ENCODE results near the gene FAXDC2. TPM values are rescaled to one million over a fixed set of nuclear protein-coding genes. Genes with fewer than 3 reads are reported as not detected.
A peak's percentile ranks its signal among the peaks of the same experiment; 100 is the strongest.

FAXDC2 gene
- total and polyA plus RNA-seq, 5 donors from 2014 or later = 0.21 to 4.0 (median 0.40) TPM; not detected in 2

DNA sequence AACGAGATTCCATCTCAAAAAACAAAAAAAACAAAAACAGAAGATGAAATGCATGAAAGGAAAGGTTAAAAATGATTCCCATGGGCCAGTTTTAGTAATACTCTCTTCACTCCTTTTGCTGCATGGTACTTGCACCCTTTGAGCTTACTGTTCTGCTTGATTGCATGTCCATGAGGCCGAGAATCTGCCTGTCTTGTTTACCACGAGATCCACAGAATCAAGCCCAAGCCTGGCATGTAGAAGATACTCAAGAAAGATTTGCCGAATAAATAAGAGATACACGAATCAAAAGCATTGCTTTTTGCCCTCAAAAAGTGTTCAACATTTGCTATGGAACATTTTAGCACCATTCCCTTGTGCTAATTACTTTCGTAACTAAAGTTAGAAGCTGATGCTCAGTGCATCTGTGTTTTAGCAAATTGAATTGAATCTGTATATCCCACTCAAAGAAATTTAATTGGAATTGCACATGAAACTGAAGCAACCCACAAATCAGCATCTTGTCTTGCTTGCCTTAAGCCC is 1.1 kb downstream of the FAXDC2 start:
- peaks cover 0 to 7% (median 0%) of the 10 kb centered on the region in 4 donors for H3K4me1 Mint-ChIP-seq

DNA sequence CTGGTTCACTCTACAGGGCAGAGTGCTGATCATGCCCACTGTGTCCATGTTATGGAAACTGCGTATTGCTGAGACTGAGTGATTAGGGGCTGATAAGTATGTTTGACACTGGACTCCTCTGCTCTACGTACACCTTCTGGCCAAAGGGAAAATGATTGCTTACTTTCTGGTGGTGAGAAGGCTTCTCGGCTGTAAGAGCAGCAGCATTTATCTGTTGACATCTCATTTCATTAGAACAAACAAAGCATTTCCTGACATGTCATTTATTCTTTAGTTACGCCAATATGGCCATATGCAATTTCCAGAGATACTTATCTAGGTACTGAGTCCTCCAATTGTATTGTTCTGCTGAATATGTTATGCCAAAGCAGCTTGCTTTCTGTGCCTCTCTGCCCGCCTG is 5.6 kb downstream of the FAXDC2 start:
- H3K36me3 ChIP-seq (ENCODE audit: control insufficient read depth, insufficient read depth, low read length) = no peaks in the 10 kb centered on the region
- H3K4me1 ChIP-seq (ENCODE audit: control insufficient read depth, insufficient read depth, low read length, poor library complexity, severe bottlenecking) = no peaks in the 10 kb centered on the region
- H3K36me3 Mint-ChIP-seq = no peaks in the 10 kb centered on the region
- no peak for ATAC-seq (ENCODE audit: low read depth in 2 of 2)
- no peaks in the 10 kb centered on the region for H3K27me3 Mint-ChIP-seq
- H3K4me3 Mint-ChIP-seq = no peak overlapping the region
- H3K9me3 Mint-ChIP-seq = no peaks in the 10 kb centered on the region
- H3K27ac Mint-ChIP-seq = no peak overlapping the region
- H3K4me3 ChIP-seq (ENCODE audit: low read depth, low read length) = no peak overlapping the region
- no peak overlapping the region for H3K27ac ChIP-seq (ENCODE audit: insufficient read depth, low read length, poor library complexity, severe bottlenecking)
- H3K27me3 ChIP-seq (ENCODE audit: control insufficient read depth, insufficient read depth, low read length) = no peaks in the 10 kb centered on the region
- no peak for DNase-seq
- H3K9me3 ChIP-seq (ENCODE audit: control insufficient read depth in 2 of 2, low read length in 2 of 2) = no peaks in the 10 kb centered on the region
- no peaks in the 10 kb centered on the region for H3K4me1 Mint-ChIP-seq

More for the DNA sequence above, 1.1 kb downstream of the FAXDC2 start:
- Histone ChIP-seq H3K27ac (ENCODE audit: insufficient read depth, low read length, poor library complexity, severe bottlenecking) (no peak overlapping the region), H3K4me1 (ENCODE audit: control insufficient read depth, insufficient read depth, low read length, poor library complexity, severe bottlenecking) (no peaks in the 10 kb centered on the region), H3K36me3 (ENCODE audit: control insufficient read depth, insufficient read depth, low read length) (no peaks in the 10 kb centered on the region), H3K27me3 (ENCODE audit: control insufficient read depth, insufficient read depth, low read length) (no peaks in the 10 kb centered on the region), H3K9me3 (ENCODE audit: control insufficient read depth in 2 of 2, low read length in 2 of 2) (no peaks in the 10 kb centered on the region), H3K4me3 (ENCODE audit: low read depth, low read length) (no peak overlapping the region)
- ATAC-seq (ENCODE audit: low read depth in 2 of 2) (no peak), DNase-seq (no peak)
- no peaks in the 10 kb centered on the region for H3K27me3 Mint-ChIP-seq
- H3K27ac Mint-ChIP-seq = peak overlapping the region in 1 of 3 donors; percentile 66
- no peaks in the 10 kb centered on the region for H3K36me3 Mint-ChIP-seq
- no peaks in the 10 kb centered on the region for H3K9me3 Mint-ChIP-seq
- H3K4me3 Mint-ChIP-seq = no peak overlapping the region

DNA sequence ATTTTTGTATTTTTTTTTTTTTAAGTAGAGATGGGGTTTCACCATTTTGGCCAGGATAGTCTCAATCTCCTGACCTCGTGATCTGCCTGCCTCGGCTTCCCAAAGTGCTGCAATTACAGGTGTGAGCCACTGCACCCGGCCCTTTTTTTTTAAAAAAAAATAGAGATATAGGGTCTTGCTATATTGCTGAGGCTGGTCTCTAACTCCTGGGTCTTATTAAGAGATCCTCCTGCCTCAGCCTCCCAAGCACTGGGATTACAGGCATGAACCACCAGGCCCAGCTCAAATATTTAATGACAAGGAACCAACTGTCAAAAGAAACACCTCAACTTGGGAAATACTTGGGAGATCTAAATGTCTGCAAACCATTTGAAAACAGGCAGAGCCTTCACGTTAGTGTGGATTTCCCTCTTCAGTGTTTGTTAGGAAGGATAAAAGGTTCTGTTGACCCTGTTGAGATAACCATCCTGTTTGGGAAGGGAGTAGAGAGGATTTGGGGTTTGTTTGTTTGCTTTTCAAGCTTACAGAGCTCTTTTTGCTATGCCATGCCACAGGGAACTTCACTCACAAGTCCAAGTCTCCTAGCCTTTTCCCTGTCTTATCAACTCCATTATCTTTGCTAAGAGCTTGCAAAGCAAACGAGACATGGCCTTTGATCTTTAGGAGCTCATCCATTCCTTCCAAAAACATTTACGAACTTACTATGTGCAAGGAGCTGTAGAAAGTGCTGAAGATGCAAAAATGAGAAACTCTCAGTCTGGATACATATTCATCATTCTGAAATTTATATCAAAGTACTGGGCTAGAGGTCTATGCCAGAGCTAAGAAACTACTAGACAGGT is 7.5 kb downstream of the FAXDC2 start:
- ATAC-seq (ENCODE audit: low read depth in 2 of 2) (no peak), DNase-seq (no peak)
- no peaks in the 10 kb centered on the region for H3K4me1 ChIP-seq (ENCODE audit: control insufficient read depth, insufficient read depth, low read length, poor library complexity, severe bottlenecking)
- Mint-ChIP-seq H3K27me3 (no peaks in the 10 kb centered on the region), H3K4me1 (no peaks in the 10 kb centered on the region), H3K27ac (no peak overlapping the region), H3K36me3 (peaks cover 1% of the 10 kb centered on the region), H3K9me3 (no peaks in the 10 kb centered on the region), H3K4me3 (no peak overlapping the region)
- H3K4me3 ChIP-seq (ENCODE audit: low read depth, low read length) = no peak overlapping the region
- no peaks in the 10 kb centered on the region for H3K36me3 ChIP-seq (ENCODE audit: control insufficient read depth, insufficient read depth, low read length)
- H3K9me3 ChIP-seq (ENCODE audit: control insufficient read depth in 2 of 2, low read length in 2 of 2) = no peaks in the 10 kb centered on the region
- H3K27me3 ChIP-seq (ENCODE audit: control insufficient read depth, insufficient read depth, low read length) = no peaks in the 10 kb centered on the region
- no peak overlapping the region for H3K27ac ChIP-seq (ENCODE audit: insufficient read depth, low read length, poor library complexity, severe bottlenecking)

DNA sequence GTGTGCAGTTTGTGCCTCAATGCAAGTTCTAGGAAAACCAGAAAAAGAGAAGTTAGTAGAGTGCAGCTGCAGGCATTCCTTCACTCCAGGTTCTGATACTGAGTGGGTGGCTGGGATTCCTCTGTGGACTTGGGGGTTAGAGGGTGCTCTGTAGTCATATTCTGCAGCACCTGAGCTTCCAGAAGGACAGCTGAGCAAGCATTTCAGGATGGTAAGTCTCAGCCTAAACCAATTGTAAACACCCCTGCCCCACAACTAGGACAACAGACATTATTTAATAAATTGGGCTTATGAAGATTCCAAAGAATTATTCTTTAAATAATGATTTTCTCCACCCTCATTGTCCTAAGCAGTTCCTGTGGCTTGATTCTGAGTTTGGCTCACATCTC is 9.1 kb downstream of the FAXDC2 start:
- no peak overlapping the region for H3K27ac Mint-ChIP-seq
- no peaks in the 10 kb centered on the region for H3K27me3 ChIP-seq (ENCODE audit: control insufficient read depth, insufficient read depth, low read length)
- no peak overlapping the region for H3K27ac ChIP-seq (ENCODE audit: insufficient read depth, low read length, poor library complexity, severe bottlenecking)
- no peaks in the 10 kb centered on the region for H3K4me1 ChIP-seq (ENCODE audit: control insufficient read depth, insufficient read depth, low read length, poor library complexity, severe bottlenecking)
- no peak overlapping the region for H3K4me3 ChIP-seq (ENCODE audit: low read depth, low read length)
- H3K36me3 Mint-ChIP-seq = peaks cover 3% of the 10 kb centered on the region
- no peak overlapping the region for H3K4me3 Mint-ChIP-seq
- no peaks in the 10 kb centered on the region for H3K9me3 Mint-ChIP-seq
- ATAC-seq (ENCODE audit: low read depth in 2 of 2) = no peak
- no peaks in the 10 kb centered on the region for H3K36me3 ChIP-seq (ENCODE audit: control insufficient read depth, insufficient read depth, low read length)
- H3K27me3 Mint-ChIP-seq = no peaks in the 10 kb centered on the region
- no peaks in the 10 kb centered on the region for H3K4me1 Mint-ChIP-seq
- H3K9me3 ChIP-seq (ENCODE audit: control insufficient read depth in 2 of 2, low read length in 2 of 2) = no peaks in the 10 kb centered on the region
- DNase-seq = no peak

DNA sequence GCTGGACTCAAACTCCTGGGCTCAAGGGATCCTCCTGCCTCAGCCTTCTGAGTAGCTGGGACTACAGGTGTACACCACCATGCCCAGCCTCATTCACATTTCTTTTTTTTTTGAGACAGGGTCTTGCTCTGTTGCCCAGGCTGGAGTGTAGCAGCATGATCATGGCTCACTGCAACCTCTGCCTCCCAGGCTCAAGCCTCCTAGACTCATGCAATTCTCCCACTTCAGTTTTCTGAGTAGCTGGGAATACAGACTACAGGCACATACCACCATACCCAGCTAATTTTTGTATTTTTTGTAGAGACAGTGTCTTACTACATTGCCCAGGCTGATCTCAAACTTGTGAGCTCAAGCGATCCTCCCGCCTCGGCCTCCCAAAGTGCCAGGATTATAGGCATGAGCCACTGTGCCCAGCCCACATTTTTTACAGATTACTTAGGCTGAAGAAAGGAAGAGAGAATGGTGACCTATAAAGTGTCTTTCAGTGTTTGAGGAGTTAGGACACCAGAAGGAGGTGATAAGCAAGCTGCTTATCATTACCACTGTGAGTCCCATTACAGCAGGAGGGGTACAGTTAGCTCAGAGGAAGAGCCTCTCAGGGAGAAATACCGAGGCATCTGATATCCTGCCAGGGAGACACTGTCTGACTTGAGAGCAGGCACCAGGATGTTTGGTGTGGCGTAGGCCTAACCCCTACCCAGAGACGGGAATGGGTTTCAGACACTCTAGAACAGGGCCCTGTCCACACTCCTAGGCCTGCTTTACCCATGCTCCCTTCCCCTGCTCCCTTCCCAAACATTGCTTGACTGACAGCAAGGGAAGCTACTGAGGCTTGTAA is 9.7 kb downstream of the FAXDC2 start:
- no peaks in the 10 kb centered on the region for H3K4me1 ChIP-seq (ENCODE audit: control insufficient read depth, insufficient read depth, low read length, poor library complexity, severe bottlenecking)
- no peak overlapping the region for H3K4me3 Mint-ChIP-seq
- no peaks in the 10 kb centered on the region for H3K4me1 Mint-ChIP-seq
- H3K36me3 ChIP-seq (ENCODE audit: control insufficient read depth, insufficient read depth, low read length) = no peaks in the 10 kb centered on the region
- DNase-seq (no peak), ATAC-seq (ENCODE audit: low read depth in 2 of 2) (no peak)
- no peak overlapping the region for H3K4me3 ChIP-seq (ENCODE audit: low read depth, low read length)
- H3K27ac ChIP-seq (ENCODE audit: insufficient read depth, low read length, poor library complexity, severe bottlenecking) = no peak overlapping the region
- H3K27me3 Mint-ChIP-seq = no peaks in the 10 kb centered on the region
- H3K36me3 Mint-ChIP-seq = peaks cover 3% of the 10 kb centered on the region
- H3K9me3 ChIP-seq (ENCODE audit: control insufficient read depth in 2 of 2, low read length in 2 of 2) = no peaks in the 10 kb centered on the region
- no peaks in the 10 kb centered on the region for H3K27me3 ChIP-seq (ENCODE audit: control insufficient read depth, insufficient read depth, low read length)
- H3K9me3 Mint-ChIP-seq = no peaks in the 10 kb centered on the region
- H3K27ac Mint-ChIP-seq = peak overlapping the region in 1 of 3 donors; percentile 11

DNA sequence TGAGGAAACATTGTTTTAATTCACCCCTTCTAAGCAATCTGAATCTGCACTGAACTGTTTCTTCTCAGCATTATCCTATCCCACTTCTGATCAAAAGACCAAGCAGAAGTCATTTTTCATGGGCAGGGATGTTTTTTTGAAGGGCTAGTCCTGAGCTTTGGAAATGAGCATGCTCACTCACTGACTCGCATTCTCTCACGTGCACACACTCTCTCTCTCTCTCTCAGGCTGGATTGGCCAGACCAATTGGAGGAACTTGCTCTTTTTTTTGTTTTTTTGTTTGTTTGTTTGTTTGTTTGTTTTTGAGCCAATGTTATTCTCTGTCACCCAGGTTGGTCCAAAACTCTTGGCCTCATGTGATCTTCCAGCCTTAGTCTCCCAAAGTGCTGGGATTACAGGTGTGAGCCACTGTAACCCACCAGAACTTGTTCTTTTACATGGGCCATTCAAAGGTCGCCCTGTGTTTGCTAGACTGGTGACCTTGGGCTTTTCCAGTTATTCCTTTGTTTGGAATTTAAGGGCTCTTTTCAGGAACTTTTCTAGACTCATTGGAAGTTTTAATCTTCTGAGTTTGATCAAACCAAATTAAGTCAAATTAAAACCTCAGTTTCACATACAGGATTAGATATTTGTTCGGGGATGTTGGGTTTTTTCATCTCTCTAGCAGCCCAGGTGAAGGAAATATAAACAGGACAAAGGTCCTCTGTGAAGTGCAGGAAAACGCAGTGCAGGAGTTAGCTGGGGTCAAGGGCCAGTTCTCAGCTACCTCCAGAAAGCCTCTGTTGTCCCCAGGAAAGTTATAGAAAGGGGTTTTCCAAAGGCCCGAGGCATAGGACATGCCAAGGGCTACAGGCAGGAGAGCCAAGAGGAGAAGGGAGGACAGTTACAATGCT is 13.1 kb downstream of the FAXDC2 start:
- no peak for DNase-seq
- Histone ChIP-seq H3K4me3 (ENCODE audit: low read depth, low read length) (no peak overlapping the region), H3K4me1 (ENCODE audit: control insufficient read depth, insufficient read depth, low read length, poor library complexity, severe bottlenecking) (peaks cover 8% of the 10 kb centered on the region), H3K9me3 (ENCODE audit: control insufficient read depth in 2 of 2, low read length in 2 of 2) (no peaks in the 10 kb centered on the region), H3K27ac (ENCODE audit: insufficient read depth, low read length, poor library complexity, severe bottlenecking) (no peak overlapping the region), H3K27me3 (ENCODE audit: control insufficient read depth, insufficient read depth, low read length) (no peaks in the 10 kb centered on the region), H3K36me3 (ENCODE audit: control insufficient read depth, insufficient read depth, low read length) (no peaks in the 10 kb centered on the region)
- Mint-ChIP-seq H3K9me3 (peaks cover 0 to 1% (median 0%) of the 10 kb centered on the region in 7 donors), H3K27me3 (no peaks in the 10 kb centered on the region), H3K27ac (peak overlapping the region in 2 of 3 donors; percentile 57 to 70), H3K4me3 (no peak overlapping the region), H3K4me1 (peaks cover 0 to 8% (median 5%) of the 10 kb centered on the region in 4 donors), H3K36me3 (peaks cover 3% of the 10 kb centered on the region)
- no peak for ATAC-seq (ENCODE audit: low read depth in 2 of 2)

DNA sequence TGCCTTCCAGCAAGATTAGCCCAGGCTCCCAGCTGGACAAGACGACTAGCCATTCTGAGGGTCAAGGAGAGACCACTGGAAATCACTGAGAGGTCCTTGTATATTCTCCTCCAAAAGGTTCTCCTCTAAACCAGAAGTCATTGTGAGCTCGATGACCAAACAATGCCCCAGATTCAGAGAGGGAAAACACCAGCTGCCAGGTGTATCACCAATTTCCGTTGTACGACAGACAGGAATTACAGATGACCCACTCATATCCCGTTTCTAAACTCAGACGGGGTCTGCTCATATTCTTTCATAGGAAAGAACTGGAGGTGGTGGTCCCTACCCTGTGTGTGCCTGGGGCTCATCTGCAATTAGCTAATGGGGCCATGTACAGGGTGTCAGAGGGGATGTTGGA is 14.2 kb downstream of the FAXDC2 start:
- ATAC-seq (ENCODE audit: low read depth in 2 of 2) (no peak), DNase-seq (no peak)
- Histone ChIP-seq H3K9me3 (ENCODE audit: control insufficient read depth in 2 of 2, low read length in 2 of 2) (no peaks in the 10 kb centered on the region), H3K4me3 (ENCODE audit: low read depth, low read length) (no peak overlapping the region), H3K36me3 (ENCODE audit: control insufficient read depth, insufficient read depth, low read length) (no peaks in the 10 kb centered on the region), H3K4me1 (ENCODE audit: control insufficient read depth, insufficient read depth, low read length, poor library complexity, severe bottlenecking) (peaks cover 8% of the 10 kb centered on the region), H3K27me3 (ENCODE audit: control insufficient read depth, insufficient read depth, low read length) (no peaks in the 10 kb centered on the region), H3K27ac (ENCODE audit: insufficient read depth, low read length, poor library complexity, severe bottlenecking) (no peak overlapping the region)
- H3K9me3 Mint-ChIP-seq = peaks cover 0 to 1% (median 0%) of the 10 kb centered on the region in 7 donors
- H3K4me1 Mint-ChIP-seq = peaks cover 0 to 11% (median 5%) of the 10 kb centered on the region in 4 donors
- no peak overlapping the region for H3K4me3 Mint-ChIP-seq
- peaks cover 3% of the 10 kb centered on the region for H3K36me3 Mint-ChIP-seq
- no peak overlapping the region for H3K27ac Mint-ChIP-seq
- no peaks in the 10 kb centered on the region for H3K27me3 Mint-ChIP-seq

Data from CD4-positive, CD25-positive, alpha-beta regulatory T cell (primary cell).